Caco-2 (cell line): ENCODE results near the gene COL11A2. TPM values are rescaled to one million over a fixed set of nuclear protein-coding genes. Genes with fewer than 3 reads are reported as not detected.

ENCODE experiments used
- BruUV-seq: library from RNA; stranded (reverse); fragments of 400-500 nt; replicated peaks from 2 replicates; lab custom pipeline; 2021; lab: Mats Ljungman, UMichigan
- CTCF ChIA-PET: fragments of 300-600 bp; sonication (Branson Sonifier 250); formaldehyde crosslinking; loops from one replicate; lab custom pipeline; 2022; ENCODE audit warnings: antibody characterized with exemption; lab: Charles Lee
- POLR2A ChIA-PET: fragments of 300-600 bp; sonication (Branson Sonifier 250); formaldehyde crosslinking; loops from one replicate; lab custom pipeline; 2022; ENCODE audit warnings: antibody characterized with exemption; lab: Charles Lee
- DNase-seq, 2 experiments: peaks; one replicate each; pipeline versions ENCODE4 v3.0.0 to v3.0.0-alpha.2; 2020 to 2022
- H3K27me3 ChIP-seq: replicated peaks from 2 replicates; pipeline ENCODE4 v1.6.0; 2011; ENCODE audit warnings: low read length; ENCODE audit not compliant: control insufficient read depth, insufficient read depth
- H3K36me3 ChIP-seq: 2 replicates; pipeline ENCODE4 v1.5.1; 2011; ENCODE audit warnings: low read length; ENCODE audit not compliant: control insufficient read depth, insufficient read depth
- H3K4me1 ChIP-seq: fragments of 250-450 bp; sonication (Bioruptor Pico); 2 replicates; pipeline ENCODE4 v1.5.1; 2020; ENCODE audit warnings: mild to moderate bottlenecking
- H3K4me3 ChIP-seq: 2 replicates; pipeline ENCODE4 v1.5.1; 2011; ENCODE audit warnings: low read depth, mild to moderate bottlenecking, control low read depth, low read length
- H3K9me3 ChIP-seq: fragments of 250-450 bp; sonication (Bioruptor Pico); 2 replicates; pipeline ENCODE4 v1.5.1; 2020; ENCODE audit warnings: mild to moderate bottlenecking, moderate library complexity
- H3K27ac Mint-ChIP-seq: one replicate; pipeline ENCODE4 v1.8.0; 2022; ENCODE audit warnings: mixed read lengths; ENCODE audit not compliant: unreplicated experiment
- H3K27me3 Mint-ChIP-seq: one replicate; pipeline ENCODE4 v1.8.0; 2022; ENCODE audit warnings: mixed read lengths; ENCODE audit not compliant: insufficient read depth, unreplicated experiment
- H3K36me3 Mint-ChIP-seq: one replicate; pipeline ENCODE4 v1.8.0; 2022; ENCODE audit warnings: mild to moderate bottlenecking, mixed read lengths; ENCODE audit not compliant: insufficient read depth, unreplicated experiment
- H3K4me1 Mint-ChIP-seq: one replicate; pipeline ENCODE4 v1.8.0; 2022; ENCODE audit warnings: low read depth, mixed read lengths; ENCODE audit not compliant: unreplicated experiment
- H3K4me3 Mint-ChIP-seq: one replicate; pipeline ENCODE4 v1.8.0; 2022; ENCODE audit warnings: mild to moderate bottlenecking, moderate library complexity, mixed read lengths; ENCODE audit not compliant: unreplicated experiment
- H3K9me3 Mint-ChIP-seq: one replicate; pipeline ENCODE4 v1.8.0; 2022; ENCODE audit warnings: mixed read lengths; ENCODE audit not compliant: unreplicated experiment
- intact Hi-C: fragments of 100-400 bp; cut with micrococcal nuclease; formaldehyde crosslinking; loops from one replicate; pipeline ENCODE4 v1.10.0; 2022; ENCODE audit not compliant: unreplicated experiment
- total RNA-seq: library from RNA; stranded (reverse); gene quantifications from 2 replicates; pipeline ENCODE4 v1.2.3, GENCODE V29; 2022
- TF ChIP-seq, protein P1 (sequence below), 2 experiments: fragments of 200-600 bp in 1 of 2; IDR thresholded peaks; 1 replicate in 1 of 2; 2 replicates in 1 of 2; pipeline versions ENCODE4 v1.5.1 to v1.8.0; 2011 to 2022; ENCODE audit warnings: antibody characterized with exemption in 1 of 2, control low read depth in 1 of 2, inconsistent platforms in 1 of 2, low read depth in 1 of 2, low read length in 1 of 2, mild to moderate bottlenecking in 1 of 2, moderate library complexity in 1 of 2; ENCODE audit not compliant: insufficient read depth in 1 of 2, severe bottlenecking in 1 of 2, unreplicated experiment in 1 of 2

The COL11A2 gene
- total RNA-seq, 1 experiment from 2014 or later, result 1.3 TPM

DNA sequence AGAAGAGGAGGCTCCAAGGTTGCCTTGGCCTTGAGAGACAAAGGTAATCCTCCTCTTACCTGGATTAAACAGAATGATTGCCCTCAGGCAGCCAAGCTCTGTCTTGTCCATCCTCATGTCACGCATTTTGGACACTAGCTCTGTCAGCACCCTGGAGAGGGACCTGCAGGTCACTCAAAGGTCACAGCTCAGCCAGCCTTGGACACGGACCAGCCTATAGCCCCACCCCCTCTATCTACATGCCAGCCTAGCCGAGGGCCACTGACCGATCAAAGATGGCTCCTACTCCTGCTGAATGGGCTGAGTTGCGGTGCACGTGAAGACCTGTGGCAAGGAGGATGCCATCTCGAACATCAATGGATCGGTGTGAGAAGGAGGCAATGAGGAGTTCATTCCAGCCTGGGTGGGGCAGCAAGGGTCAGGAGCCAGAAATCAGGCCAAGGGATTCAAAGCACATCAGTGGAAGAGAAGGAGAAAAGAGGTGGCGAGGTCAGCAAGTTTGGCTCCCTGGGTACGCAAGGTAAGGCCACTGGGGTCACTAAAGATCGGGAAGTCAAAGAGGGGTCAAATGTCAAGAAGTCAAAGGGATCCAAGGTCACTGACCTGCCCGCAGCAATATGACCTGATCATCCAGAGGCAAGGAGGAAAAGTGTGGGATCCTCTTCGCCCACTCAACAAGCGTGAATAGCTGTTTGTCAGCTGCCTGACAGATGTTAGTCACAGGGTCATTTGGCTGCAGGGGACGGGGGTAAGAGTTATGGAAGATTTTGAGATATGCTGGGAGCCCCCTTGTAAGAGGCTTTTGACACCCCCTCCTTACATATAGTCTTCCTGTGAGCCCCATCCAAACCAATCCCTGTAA, 3.3 kb upstream of the COL11A2 start:
- no peaks in the 10 kb centered on the region for H3K27me3 ChIP-seq
- H3K27ac Mint-ChIP-seq, result no peak overlapping the region
- DNase-seq, result no peak
- POLR2A ChIA-PET, result no interaction called here
- H3K9me3 ChIP-seq, result no peaks in the 10 kb centered on the region
- no peaks in the 10 kb centered on the region for H3K9me3 Mint-ChIP-seq
- H3K27me3 Mint-ChIP-seq, result no peaks in the 10 kb centered on the region
- H3K4me3 Mint-ChIP-seq, result no peak overlapping the region
- no TSS peak for BruUV-seq
- peaks cover 25% of the 10 kb centered on the region for H3K36me3 Mint-ChIP-seq
- H3K4me3 ChIP-seq, result no peak overlapping the region
- peaks cover 23% of the 10 kb centered on the region for H3K4me1 Mint-ChIP-seq
- CTCF ChIA-PET, result no interaction called here
- H3K4me1 ChIP-seq, result peaks cover 11% of the 10 kb centered on the region
- TF ChIP-seq, protein P1, sequence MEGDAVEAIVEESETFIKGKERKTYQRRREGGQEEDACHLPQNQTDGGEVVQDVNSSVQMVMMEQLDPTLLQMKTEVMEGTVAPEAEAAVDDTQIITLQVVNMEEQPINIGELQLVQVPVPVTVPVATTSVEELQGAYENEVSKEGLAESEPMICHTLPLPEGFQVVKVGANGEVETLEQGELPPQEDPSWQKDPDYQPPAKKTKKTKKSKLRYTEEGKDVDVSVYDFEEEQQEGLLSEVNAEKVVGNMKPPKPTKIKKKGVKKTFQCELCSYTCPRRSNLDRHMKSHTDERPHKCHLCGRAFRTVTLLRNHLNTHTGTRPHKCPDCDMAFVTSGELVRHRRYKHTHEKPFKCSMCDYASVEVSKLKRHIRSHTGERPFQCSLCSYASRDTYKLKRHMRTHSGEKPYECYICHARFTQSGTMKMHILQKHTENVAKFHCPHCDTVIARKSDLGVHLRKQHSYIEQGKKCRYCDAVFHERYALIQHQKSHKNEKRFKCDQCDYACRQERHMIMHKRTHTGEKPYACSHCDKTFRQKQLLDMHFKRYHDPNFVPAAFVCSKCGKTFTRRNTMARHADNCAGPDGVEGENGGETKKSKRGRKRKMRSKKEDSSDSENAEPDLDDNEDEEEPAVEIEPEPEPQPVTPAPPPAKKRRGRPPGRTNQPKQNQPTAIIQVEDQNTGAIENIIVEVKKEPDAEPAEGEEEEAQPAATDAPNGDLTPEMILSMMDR (IDR thresholded peaks at IDR 0.05; ENCODE audit: insufficient read depth in 1 of 2, low read depth in 1 of 2, low read length in 1 of 2, severe bottlenecking in 1 of 2, unreplicated experiment in 1 of 2), result no peak
- no peaks in the 10 kb centered on the region; the same call in 1 of the 2 replicates for H3K36me3 ChIP-seq
- intact Hi-C loops, result no loop called here

DNA sequence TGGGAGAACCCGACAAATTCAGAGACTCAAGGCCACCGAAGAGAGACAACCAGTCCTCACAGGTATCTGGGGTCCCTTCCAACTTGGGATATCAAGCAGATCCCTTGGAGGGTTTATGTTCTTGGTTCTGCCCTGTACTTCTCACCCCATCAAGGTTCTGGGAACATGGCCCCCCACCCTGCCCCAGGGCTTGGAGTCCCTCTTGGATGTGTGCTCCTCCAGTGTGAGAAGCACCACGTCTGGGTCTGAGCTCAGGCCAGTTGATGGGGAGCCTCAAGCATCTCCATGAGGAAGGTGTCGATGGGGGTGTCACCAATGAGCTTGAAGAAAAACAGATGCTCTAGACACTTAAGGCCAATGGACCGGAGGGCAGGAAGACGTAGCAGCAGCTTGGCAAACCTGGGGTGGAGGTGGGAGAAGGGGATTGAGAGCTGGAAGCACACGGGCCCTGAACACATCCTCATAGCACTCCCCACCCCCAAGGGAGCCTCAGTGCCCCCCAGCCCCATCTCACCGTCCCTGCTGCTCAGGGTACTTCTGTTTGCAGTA, 2.2 kb upstream of the COL11A2 start:
- Mint-ChIP-seq H3K36me3 (peaks cover 23% of the 10 kb centered on the region), H3K9me3 (no peaks in the 10 kb centered on the region), H3K4me1 (peaks cover 23% of the 10 kb centered on the region), H3K27ac (no peak overlapping the region), H3K4me3 (no peak overlapping the region), H3K27me3 (no peaks in the 10 kb centered on the region)
- TF ChIP-seq, protein P1 (IDR thresholded peaks at IDR 0.05; ENCODE audit: insufficient read depth in 1 of 2, low read depth in 1 of 2, low read length in 1 of 2, severe bottlenecking in 1 of 2, unreplicated experiment in 1 of 2), result no peak
- no peaks in the 10 kb centered on the region; the same call in 1 of the 2 replicates for H3K36me3 ChIP-seq
- H3K9me3 ChIP-seq, result no peaks in the 10 kb centered on the region
- DNase-seq, result no peak
- CTCF ChIA-PET, result no interaction called here
- no peaks in the 10 kb centered on the region for H3K27me3 ChIP-seq
- BruUV-seq, result no TSS peak
- POLR2A ChIA-PET, result no interaction called here
- H3K4me3 ChIP-seq, result no peak overlapping the region
- intact Hi-C loops, result no loop called here
- H3K4me1 ChIP-seq, result peaks cover 11% of the 10 kb centered on the region

DNA sequence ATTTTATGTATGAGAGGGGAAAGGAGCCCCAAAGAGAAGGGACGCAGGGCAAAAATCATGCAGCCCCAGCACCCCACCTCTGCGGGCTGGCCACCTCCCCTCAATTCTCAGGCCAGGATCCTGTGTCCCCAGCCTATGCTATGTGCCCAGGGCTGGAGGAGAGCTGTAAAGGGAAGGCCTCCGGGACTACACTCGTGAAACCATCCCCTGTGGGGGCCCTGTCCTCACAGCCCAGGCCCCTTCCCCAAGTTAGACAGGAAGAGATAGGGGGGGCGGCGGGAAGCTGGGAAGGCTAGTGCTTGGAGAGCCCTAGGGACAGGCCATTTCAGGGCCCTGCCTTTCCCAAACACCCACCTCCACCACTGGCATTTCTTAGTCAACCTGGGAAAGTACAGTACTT, 1.4 kb upstream of the COL11A2 start:
- ChIA-PET CTCF (no interaction called here), POLR2A (no interaction called here)
- peaks cover 11% of the 10 kb centered on the region for H3K4me1 ChIP-seq
- H3K4me3 ChIP-seq, result no peak overlapping the region
- BruUV-seq, result no TSS peak
- H3K36me3 ChIP-seq, result no peaks in the 10 kb centered on the region; the same call in 1 of the 2 replicates
- no peaks in the 10 kb centered on the region for H3K9me3 ChIP-seq
- Mint-ChIP-seq H3K36me3 (peaks cover 23% of the 10 kb centered on the region), H3K4me1 (peaks cover 16% of the 10 kb centered on the region), H3K9me3 (no peaks in the 10 kb centered on the region), H3K27ac (no peak overlapping the region), H3K27me3 (no peaks in the 10 kb centered on the region), H3K4me3 (no peak overlapping the region)
- intact Hi-C loops, result no loop called here
- TF ChIP-seq, protein P1 (IDR thresholded peaks at IDR 0.05; ENCODE audit: insufficient read depth in 1 of 2, low read depth in 1 of 2, low read length in 1 of 2, severe bottlenecking in 1 of 2, unreplicated experiment in 1 of 2), result no peak
- no peak for DNase-seq
- no peaks in the 10 kb centered on the region for H3K27me3 ChIP-seq
